CD14-positive monocyte (primary cell): ENCODE results near the gene SYNJ2. TPM values are rescaled to one million over a fixed set of nuclear protein-coding genes. Genes with fewer than 3 reads are reported as not detected.

Experiments used
- DNase-seq, 3 donors: peaks; one replicate each; pipeline ENCODE4 v3.0.0-alpha.2; 2011 to 2022
- H2AFZ ChIP-seq: 2 replicates; pipeline ENCODE4 v1.6.0; 2012; ENCODE audit warnings: mild to moderate bottlenecking, low read depth, low read length, inconsistent platforms; ENCODE audit not compliant: insufficient read depth, poor library complexity, severe bottlenecking
- H3K27ac ChIP-seq, 2 donors: 1 replicate in 1 of 2; 2 replicates in 1 of 2; pipeline ENCODE4 v1.5.1; 2012 to 2013; ENCODE audit warnings: low read length in 2 of 2, control low read depth in 1 of 2, inconsistent platforms in 1 of 2, low read depth in 1 of 2, mild to moderate bottlenecking in 1 of 2
- H3K27me3 ChIP-seq, 2 donors: one replicate each; pipeline versions ENCODE4 v1.6.0 to v1.6.1; 2011 to 2013; ENCODE audit warnings: low read length in 2 of 2; ENCODE audit not compliant: control insufficient read depth in 2 of 2, insufficient read depth in 2 of 2
- H3K36me3 ChIP-seq, 2 donors: replicated peaks in 1 of 2; 1 replicate in 1 of 2; 2 replicates in 1 of 2; pipeline versions ENCODE4 v1.5.1 to v1.6.1; 2012 to 2013; ENCODE audit warnings: low read length in 2 of 2, control low read depth in 1 of 2, inconsistent platforms in 1 of 2, mild to moderate bottlenecking in 1 of 2; ENCODE audit not compliant: insufficient read depth in 2 of 2, control insufficient read depth in 1 of 2
- H3K4me1 ChIP-seq, 2 donors: 1 replicate in 1 of 2; 2 replicates in 1 of 2; pipeline versions ENCODE4 v1.5.1 to v1.6.1; 2012 to 2013; ENCODE audit warnings: low read length in 2 of 2, control low read depth in 1 of 2, inconsistent platforms in 1 of 2, mild to moderate bottlenecking in 1 of 2, moderate library complexity in 1 of 2; ENCODE audit not compliant: insufficient read depth in 2 of 2, control insufficient read depth in 1 of 2
- H3K4me2 ChIP-seq: replicated peaks from 2 replicates; pipeline ENCODE3; 2012; ENCODE audit warnings: low read length, moderate library complexity, mild to moderate bottlenecking; ENCODE audit not compliant: poor library complexity, severe bottlenecking; ENCODE audit errors: extremely low read depth
- H3K4me3 ChIP-seq, 3 experiments: fragments of 200-600 bp in 1 of 3; sonication (generic) in 1 of 3; replicated peaks in 1 of 3; 1 replicate in 2 of 3; 2 replicates in 1 of 3; pipeline ENCODE4 v1.5.1; 2011 to 2013; ENCODE audit warnings: low read length in 3 of 3, mild to moderate bottlenecking in 3 of 3, control low read depth in 2 of 3, low read depth in 2 of 3, inconsistent platforms in 1 of 3, moderate library complexity in 1 of 3
- H3K79me2 ChIP-seq: 2 replicates; pipeline ENCODE4 v1.6.0; 2012; ENCODE audit warnings: mild to moderate bottlenecking, control low read depth, inconsistent platforms, low read length, moderate library complexity; ENCODE audit not compliant: insufficient read depth
- H3K9ac ChIP-seq: 2 replicates; pipeline ENCODE4 v1.6.0; 2017; ENCODE audit warnings: low read length, mild to moderate bottlenecking; ENCODE audit not compliant: insufficient read depth, poor library complexity, severe bottlenecking
- H3K9me3 ChIP-seq, 2 donors: replicated peaks in 1 of 2; 1 replicate in 1 of 2; 2 replicates in 1 of 2; pipeline versions ENCODE4 v1.5.1 to v1.6.1; 2012 to 2013; ENCODE audit warnings: low read length in 2 of 2, control low read depth in 1 of 2; ENCODE audit not compliant: control insufficient read depth in 1 of 2, insufficient read depth in 1 of 2
- H4K20me1 ChIP-seq: 2 replicates; pipeline ENCODE4 v1.6.0; 2012; ENCODE audit warnings: mild to moderate bottlenecking, low read length, control low read depth, moderate library complexity; ENCODE audit not compliant: insufficient read depth
- H3K27ac Mint-ChIP-seq, 7 donors: one replicate each; pipeline ENCODE4 v1.8.0; 2020; ENCODE audit warnings: mild to moderate bottlenecking in 7 of 7, mixed read lengths in 7 of 7, moderate library complexity in 6 of 7, inconsistent platforms in 2 of 7
- H3K27me3 Mint-ChIP-seq, 3 donors: one replicate each; pipeline ENCODE4 v1.8.0; 2021 to 2022; ENCODE audit warnings: low read depth in 3 of 3, mild to moderate bottlenecking in 3 of 3, mixed read lengths in 3 of 3, moderate library complexity in 3 of 3, inconsistent platforms in 1 of 3
- H3K36me3 Mint-ChIP-seq, 2 donors: one replicate each; pipeline ENCODE4 v1.8.0; 2020; ENCODE audit warnings: mixed read lengths in 2 of 2, inconsistent platforms in 1 of 2, mild to moderate bottlenecking in 1 of 2
- H3K4me1 Mint-ChIP-seq: one replicate; pipeline ENCODE4 v1.8.0; 2020; ENCODE audit warnings: mild to moderate bottlenecking, mixed read lengths
- H3K4me3 Mint-ChIP-seq, 2 donors: one replicate each; pipeline ENCODE4 v1.8.0; 2020; ENCODE audit warnings: mild to moderate bottlenecking in 2 of 2, mixed read lengths in 2 of 2, moderate library complexity in 1 of 2
- H3K9me3 Mint-ChIP-seq, 7 donors: one replicate each; pipeline ENCODE4 v1.8.0; 2020 to 2022; ENCODE audit warnings: mixed read lengths in 7 of 7, mild to moderate bottlenecking in 6 of 7, moderate library complexity in 6 of 7, inconsistent platforms in 2 of 7
- WGBS: methylation state at CpG from one replicate; pipeline ENCODE4 v1.1.5; 2013; ENCODE audit warnings: missing lambda C conversion rate; ENCODE audit not compliant: insufficient coverage; 5-methylcytosine and 5-hydroxymethylcytosine counted together
- intact Hi-C, 2 donors: fragments of 100-400 bp; cut with micrococcal nuclease; formaldehyde crosslinking; loops; one replicate each; pipeline versions ENCODE4 v1.15.0 to v1.15.1; 2023
- polyA plus RNA-seq, 3 donors: library from polyadenylated mRNA; depleted of rRNA in 1 of 3; unstranded in 2 of 3; stranded (reverse) in 1 of 3; fragments of 300-500 nt in 2 of 3; fragments of >200 nt in 1 of 3; fragmentation: Illumina TruSeq in 2 of 3; gene quantifications; 1 replicate in 2 of 3; 2 replicates in 1 of 3; pipeline ENCODE4 v1.2.3, GENCODE V29; 2012 to 2021
- TF ChIP-seq, protein P1 (sequence below): fragments of 200-600 bp; IDR thresholded peaks from one replicate; pipeline ENCODE4 v1.8.0; 2022; ENCODE audit warnings: antibody characterized with exemption, mild to moderate bottlenecking

Gene SYNJ2
- polyA plus RNA-seq, 3 donors = 0.82 to 2.0 (median 1.6) TPM

DNA sequence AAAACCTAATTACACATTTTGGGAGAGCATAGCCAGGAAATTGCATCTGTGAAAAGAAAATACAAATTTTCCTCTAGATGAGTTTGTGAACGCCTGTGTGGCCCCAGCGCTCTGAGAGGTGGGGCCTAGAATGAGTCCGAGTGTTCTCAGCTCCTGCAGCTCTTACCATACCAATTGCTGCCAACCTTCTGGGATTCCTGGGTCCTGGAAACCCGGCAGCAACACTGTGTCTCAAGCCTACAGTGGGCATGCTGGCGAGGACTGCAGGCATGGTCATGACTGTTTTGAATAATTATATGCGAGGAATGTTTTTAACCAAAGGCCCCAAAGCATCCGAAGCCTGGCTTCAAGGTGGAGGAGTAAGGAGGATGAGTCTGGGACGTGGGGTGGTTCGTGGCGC is 96.0 kb downstream of the SYNJ2 start:
- H3K27me3 Mint-ChIP-seq = peaks cover 0 to 3% (median 0%) of the 10 kb centered on the region in 3 donors
- H3K4me3 Mint-ChIP-seq = no peak overlapping the region
- Histone ChIP-seq H3K27me3 (no peaks in the 10 kb centered on the region), H3K79me2 (no peaks in the 10 kb centered on the region), H3K4me2 (no peak overlapping the region), H3K9ac (no peak overlapping the region), H2AFZ (no peak overlapping the region), H3K27ac (no peak overlapping the region), H3K4me1 (peaks cover 29 to 32% of the 10 kb centered on the region in 2 donors), H3K4me3 (no peak overlapping the region), H3K36me3 (no peaks in the 10 kb centered on the region), H3K9me3 (peaks cover 0 to 4% of the 10 kb centered on the region in 2 donors), H4K20me1 (no peaks in the 10 kb centered on the region)
- H3K27ac Mint-ChIP-seq = no peak overlapping the region
- intact Hi-C loops = loop anchor here in 1 of 2 donors (5.0 kb wide), 1 partner anchor 35 kb away; no protein-coding TSS in a partner anchor
- H3K36me3 Mint-ChIP-seq = peaks cover 2 to 6% of the 10 kb centered on the region in 2 donors
- TF ChIP-seq, protein P1, sequence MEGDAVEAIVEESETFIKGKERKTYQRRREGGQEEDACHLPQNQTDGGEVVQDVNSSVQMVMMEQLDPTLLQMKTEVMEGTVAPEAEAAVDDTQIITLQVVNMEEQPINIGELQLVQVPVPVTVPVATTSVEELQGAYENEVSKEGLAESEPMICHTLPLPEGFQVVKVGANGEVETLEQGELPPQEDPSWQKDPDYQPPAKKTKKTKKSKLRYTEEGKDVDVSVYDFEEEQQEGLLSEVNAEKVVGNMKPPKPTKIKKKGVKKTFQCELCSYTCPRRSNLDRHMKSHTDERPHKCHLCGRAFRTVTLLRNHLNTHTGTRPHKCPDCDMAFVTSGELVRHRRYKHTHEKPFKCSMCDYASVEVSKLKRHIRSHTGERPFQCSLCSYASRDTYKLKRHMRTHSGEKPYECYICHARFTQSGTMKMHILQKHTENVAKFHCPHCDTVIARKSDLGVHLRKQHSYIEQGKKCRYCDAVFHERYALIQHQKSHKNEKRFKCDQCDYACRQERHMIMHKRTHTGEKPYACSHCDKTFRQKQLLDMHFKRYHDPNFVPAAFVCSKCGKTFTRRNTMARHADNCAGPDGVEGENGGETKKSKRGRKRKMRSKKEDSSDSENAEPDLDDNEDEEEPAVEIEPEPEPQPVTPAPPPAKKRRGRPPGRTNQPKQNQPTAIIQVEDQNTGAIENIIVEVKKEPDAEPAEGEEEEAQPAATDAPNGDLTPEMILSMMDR = no peak
- no peak for DNase-seq
- peaks cover 0 to 5% (median 0%) of the 10 kb centered on the region in 7 donors for H3K9me3 Mint-ChIP-seq
- 94% methylated on average over 10 of the region's 10 CpGs for WGBS
- peaks cover 26% of the 10 kb centered on the region for H3K4me1 Mint-ChIP-seq

DNA sequence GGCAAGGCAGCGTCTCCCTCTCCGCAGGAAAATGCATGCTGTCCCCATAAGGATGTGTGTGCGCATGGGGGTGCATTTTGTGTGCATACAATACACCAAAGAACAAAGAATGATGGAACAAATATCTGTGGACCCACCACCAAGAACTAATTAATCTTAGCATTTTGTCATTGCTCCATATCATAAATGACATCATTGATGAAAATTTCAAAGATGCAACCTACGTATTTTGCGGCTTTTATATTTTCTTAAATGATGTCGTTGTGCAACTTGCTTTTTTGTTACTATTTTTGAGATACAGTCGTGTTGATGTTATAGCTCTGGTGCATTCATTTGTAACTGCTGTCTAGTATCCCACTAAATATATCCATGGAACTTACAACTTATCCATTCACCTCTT is 96.7 kb downstream of the SYNJ2 start:
- TF ChIP-seq, protein P1 = no peak
- H3K36me3 Mint-ChIP-seq = peaks cover 5 to 9% of the 10 kb centered on the region in 2 donors
- no CpG with 5 or more reads among the region's 7 CpGs for WGBS
- H3K27ac ChIP-seq = no peak overlapping the region
- H3K36me3 ChIP-seq = no peaks in the 10 kb centered on the region
- no peaks in the 10 kb centered on the region for H3K27me3 ChIP-seq
- intact Hi-C loops = loop anchor here in 1 of 2 donors (5.0 kb wide), 1 partner anchor 36 kb away; no protein-coding TSS in a partner anchor
- H3K4me3 ChIP-seq = no peak overlapping the region
- no peaks in the 10 kb centered on the region for H4K20me1 ChIP-seq
- no peak overlapping the region for H3K27ac Mint-ChIP-seq
- no peak overlapping the region for H3K4me3 Mint-ChIP-seq
- H3K9me3 Mint-ChIP-seq = peaks cover 0 to 8% (median 0%) of the 10 kb centered on the region in 7 donors
- DNase-seq = no peak
- H3K9me3 ChIP-seq = peaks cover 0 to 8% of the 10 kb centered on the region in 2 donors
- peaks cover 32% of the 10 kb centered on the region for H3K4me1 Mint-ChIP-seq
- peaks cover 35 to 39% of the 10 kb centered on the region in 2 donors for H3K4me1 ChIP-seq
- H3K4me2 ChIP-seq = no peak overlapping the region
- no peak overlapping the region for H3K9ac ChIP-seq
- no peaks in the 10 kb centered on the region for H3K79me2 ChIP-seq
- H2AFZ ChIP-seq = no peak overlapping the region
- peaks cover 0 to 5% (median 0%) of the 10 kb centered on the region in 3 donors for H3K27me3 Mint-ChIP-seq
